NCI-H2029 treated with DMSO at 0.1 percent for 48 hours (cell line): ENCODE measurements around the gene PAGE3.

Experiments
- DNase-seq: peaks from one replicate; lab custom pipeline; 2025; lab: John Stamatoyannopoulos, UW

The PAGE3 gene, protein sequence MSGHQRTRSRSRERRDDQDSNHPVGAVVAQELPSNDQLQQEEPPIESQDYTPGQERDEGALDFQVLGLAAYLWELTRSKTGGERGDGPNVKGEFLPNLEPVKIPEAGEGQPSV

GRCh38 chrX:55264816-55265215 is at the start of gene PAGE3:
Gene PAGE3, minus strand, starts transcription at chrX:55264916. Its CDS starts 1,013 bp downstream, at chrX:55263903.
- DNase-seq: no peak

DNA sequence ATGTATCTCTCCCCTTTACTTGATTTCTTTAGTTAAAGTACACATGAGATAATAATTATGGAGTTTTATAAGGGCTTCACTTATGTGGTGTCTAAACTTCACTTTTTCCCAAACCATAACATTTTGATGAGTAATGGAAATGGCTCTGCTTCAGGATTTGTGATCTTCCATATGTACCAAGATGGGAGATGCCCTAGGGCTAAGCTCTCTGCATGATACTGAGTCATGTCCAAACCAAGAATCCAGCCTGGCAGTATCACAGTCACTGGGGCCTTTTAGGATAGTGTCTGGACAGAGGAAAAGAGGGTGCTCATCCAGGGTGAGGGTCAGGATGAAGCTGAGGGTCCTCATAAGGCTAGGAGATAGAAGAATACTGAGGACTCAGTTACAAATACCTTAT is 47.9 kb upstream of the PAGE3 start:
- no peak for DNase-seq

DNA sequence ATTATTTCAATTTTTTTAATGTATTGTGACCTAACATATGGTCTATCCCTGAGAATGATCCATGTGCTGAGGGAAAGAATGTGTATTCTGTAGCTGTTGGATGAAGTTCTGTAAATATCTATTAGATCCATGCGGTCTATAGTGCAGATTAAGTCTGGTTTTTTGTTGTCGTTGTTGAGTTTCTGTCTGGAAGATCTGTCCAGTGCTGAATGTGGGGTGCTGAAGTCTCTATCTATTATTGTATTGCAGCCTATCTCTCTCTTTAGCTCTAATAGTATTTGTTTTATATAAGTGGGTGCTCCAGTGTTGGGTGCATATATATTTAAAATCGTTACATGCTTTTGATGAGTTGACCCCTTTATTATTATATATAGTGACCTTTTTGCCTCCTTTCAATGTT is 26.2 kb upstream of the PAGE3 start:
- no peak for DNase-seq

- DNase-seq: no peak
Measured at GRCh38 chrX:55279832-55280231, 15.1 kb upstream of the PAGE3 start.

- DNase-seq: no peak
Measured at GRCh38 chrX:55260806-55261205, 3.9 kb downstream of the PAGE3 start.

DNA sequence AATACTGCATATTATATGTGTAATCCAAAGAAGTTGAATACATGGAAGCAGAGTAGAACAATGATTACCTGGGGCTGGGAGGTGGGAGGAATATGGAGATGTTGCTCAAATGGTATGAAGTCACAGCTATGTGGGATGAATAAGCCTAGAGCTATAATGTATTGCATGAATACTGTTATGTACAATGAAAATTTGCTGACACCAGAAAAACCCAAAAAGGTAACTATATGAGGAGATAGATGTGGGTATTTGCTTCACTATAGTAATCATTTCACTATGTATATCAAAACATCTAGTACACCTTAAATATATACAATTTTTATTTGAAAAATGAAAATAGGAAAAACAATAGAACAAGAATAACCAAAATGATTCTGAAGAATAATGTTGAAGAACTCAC is 11.2 kb downstream of the PAGE3 start:
- no peak for DNase-seq

DNA sequence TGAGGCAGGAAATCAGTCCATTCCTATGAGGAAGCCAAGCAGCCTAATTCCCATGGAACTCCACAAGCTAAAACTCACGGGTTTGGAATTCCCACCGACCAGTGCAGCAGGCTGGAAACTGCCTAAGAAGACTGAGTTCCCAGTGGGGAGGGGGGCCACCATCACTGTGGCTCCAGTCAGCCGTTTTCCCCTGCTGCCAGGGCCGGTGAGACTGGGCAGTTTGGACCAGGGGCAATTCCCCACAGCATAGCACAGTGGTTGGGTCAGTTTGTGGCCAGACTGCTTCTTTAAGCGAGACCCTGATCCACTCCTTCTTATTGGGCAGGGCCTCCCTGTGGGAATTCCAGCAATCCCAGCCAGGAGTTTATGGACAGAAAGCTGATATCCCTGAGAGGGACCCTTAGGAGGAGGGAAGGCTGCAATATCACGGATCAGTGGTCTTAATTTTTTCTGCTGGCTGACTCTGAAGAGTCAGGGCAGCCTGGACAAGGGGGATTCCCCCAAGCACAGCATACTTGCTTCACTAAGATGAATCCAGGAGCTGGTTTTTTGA is 23.9 kb downstream of the PAGE3 start:
- DNase-seq: no peak

DNA sequence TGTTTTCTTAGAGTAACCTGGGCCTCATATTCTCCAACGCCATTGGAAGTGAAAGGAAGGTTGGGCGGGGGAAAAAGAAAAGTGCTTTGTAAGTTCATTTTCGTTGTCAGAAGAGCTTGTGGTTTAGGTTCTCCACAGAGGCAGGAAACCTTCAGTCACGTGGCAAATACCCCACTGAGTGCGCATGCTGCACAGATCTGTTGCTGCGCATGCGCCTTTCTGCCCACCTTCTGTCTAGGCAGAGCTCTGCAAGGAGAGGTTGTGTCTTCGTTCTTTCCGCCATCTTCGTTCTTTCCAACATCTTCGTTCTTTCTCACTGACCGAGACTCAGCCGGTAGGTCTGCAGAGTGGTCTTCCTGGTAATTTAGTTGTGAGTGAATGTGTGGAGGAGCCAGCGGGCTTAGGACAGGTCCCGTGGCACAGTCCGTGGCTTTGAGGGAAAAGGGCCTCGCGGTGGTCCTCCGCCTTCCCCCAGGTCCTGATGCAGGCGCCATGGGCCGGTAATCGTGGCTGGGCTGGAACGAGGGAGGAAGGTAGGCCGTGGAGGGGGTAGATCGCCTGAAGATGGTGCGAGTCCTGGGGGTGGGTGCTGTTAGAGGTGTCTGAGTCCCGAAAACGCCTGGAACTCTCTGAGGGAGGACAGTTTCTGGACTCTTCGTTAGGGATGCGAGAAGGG is 44.5 kb downstream of the PAGE3 start, which contains the start of gene PAGE5:
Gene PAGE5 (plus strand): TSS at position 228 of the 676 bp plus-strand sequence. CDS start 1,037 bp downstream, outside the sequence.
- no peak for DNase-seq

DNA sequence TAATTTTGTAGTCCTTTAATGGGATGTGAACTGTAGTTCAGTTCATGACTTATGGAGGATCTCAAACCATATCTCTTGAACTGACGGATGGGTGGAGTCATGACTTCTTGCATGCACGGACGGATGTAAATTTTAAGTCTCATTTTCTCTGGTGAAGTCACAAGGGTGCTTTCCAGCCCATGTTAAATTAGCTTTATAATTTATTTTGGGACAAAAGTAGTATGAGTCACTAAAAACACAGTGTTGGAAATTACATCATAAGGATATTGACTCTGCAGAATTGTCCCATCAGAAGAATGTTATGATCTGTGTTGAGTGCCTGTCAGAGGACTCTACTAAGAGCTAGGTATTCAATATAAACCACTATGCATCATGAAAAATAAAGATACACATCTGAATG is 51.3 kb downstream of the PAGE3 start:
- DNase-seq: no peak

GRCh38 chrX:55210931-55211677 is 53.6 kb downstream of the PAGE3 start:
- DNase-seq: no peak
